ENCODE results near the gene CABLES2. TPM values are rescaled to one million over a fixed set of nuclear protein-coding genes. Genes with fewer than 3 reads are reported as not detected.

CABLES2 gene
- total RNA-seq, 4 donors from 2014 or later = 2.0 to 3.8 (median 2.2) TPM

DNA sequence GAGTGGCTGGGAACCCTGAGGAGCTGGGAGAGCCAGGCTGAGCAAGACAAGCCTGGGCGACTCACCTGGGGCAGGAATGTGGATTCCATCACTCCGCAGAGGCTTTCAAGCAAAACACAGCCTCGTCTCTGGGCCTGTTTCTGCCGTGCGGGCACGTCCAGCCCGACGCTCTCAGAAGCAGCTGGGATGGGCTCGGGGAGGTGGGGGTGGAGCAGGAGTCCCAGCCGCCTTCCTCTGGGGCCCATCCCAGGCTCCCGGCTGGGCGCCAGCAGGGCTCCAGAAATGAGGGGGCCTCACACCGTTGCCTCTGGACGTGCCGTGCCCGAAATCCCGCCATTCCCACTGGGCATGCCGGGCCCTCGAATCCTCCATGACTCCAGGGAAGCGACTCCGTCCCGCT is 28.9 kb downstream of the CABLES2 start:
- peaks cover 0 to 5% (median 0%) of the 10 kb centered on the region in 4 donors for H3K27me3 ChIP-seq
- H3K27ac ChIP-seq = peak overlapping the region; percentile 85 to 95 (median 91)
- peak overlapping the region in 3 of 4 donors; percentile 1 to 41 (median 17) for H3K4me3 ChIP-seq
- peaks cover 0 to 5% (median 0%) of the 10 kb centered on the region in 3 donors for H3K36me3 ChIP-seq
- TF ChIP-seq POLR2A (IDR thresholded peaks at IDR 0.05) = peak in 1 of 4 donors; percentile 26
- TF ChIP-seq, protein P1, sequence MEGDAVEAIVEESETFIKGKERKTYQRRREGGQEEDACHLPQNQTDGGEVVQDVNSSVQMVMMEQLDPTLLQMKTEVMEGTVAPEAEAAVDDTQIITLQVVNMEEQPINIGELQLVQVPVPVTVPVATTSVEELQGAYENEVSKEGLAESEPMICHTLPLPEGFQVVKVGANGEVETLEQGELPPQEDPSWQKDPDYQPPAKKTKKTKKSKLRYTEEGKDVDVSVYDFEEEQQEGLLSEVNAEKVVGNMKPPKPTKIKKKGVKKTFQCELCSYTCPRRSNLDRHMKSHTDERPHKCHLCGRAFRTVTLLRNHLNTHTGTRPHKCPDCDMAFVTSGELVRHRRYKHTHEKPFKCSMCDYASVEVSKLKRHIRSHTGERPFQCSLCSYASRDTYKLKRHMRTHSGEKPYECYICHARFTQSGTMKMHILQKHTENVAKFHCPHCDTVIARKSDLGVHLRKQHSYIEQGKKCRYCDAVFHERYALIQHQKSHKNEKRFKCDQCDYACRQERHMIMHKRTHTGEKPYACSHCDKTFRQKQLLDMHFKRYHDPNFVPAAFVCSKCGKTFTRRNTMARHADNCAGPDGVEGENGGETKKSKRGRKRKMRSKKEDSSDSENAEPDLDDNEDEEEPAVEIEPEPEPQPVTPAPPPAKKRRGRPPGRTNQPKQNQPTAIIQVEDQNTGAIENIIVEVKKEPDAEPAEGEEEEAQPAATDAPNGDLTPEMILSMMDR (IDR thresholded peaks at IDR 0.05) = no peak
- H3K4me1 ChIP-seq = peaks cover 47 to 92% (median 72%) of the 10 kb centered on the region in 3 donors
- WGBS, 2 donors = 17% methylated on average over 6 of the region's 22 CpGs; no CpG with 5 or more reads in 1 of the 2 donors
- no peak for DNase-seq
- no peaks in the 10 kb centered on the region for H3K9me3 ChIP-seq
- intact Hi-C loops (cut with DNase I) = no loop called here

DNA sequence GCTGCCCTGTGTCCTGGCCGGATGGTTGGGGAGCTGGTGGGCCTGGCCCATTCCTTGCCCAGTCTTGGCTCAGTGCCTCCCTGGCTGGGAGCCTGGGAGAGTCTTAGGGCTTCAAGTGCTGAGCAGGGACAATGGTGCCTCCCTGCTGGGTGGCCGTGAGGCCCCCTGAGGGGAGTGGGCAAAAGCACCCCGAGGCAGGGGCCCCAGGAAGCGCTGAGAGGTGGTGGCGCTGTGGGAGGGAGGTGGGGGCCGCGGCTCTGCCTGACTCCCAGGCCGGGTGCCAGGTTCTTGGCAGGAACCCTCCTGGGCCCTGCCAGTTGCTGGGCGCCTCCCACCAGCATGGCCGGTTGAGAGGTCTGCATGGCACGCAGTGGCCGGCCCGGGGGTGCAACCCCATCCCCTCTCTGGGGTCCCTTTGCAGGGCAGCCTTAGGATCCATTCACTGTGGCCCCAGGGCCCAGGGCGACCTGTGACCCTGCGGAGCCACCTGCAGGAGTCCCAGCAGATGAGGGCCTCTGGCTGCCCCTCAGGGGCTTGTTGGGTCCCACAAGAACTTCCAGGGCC is 29.4 kb downstream of the CABLES2 start:
- H3K27me3 ChIP-seq = peaks cover 0 to 6% (median 0%) of the 10 kb centered on the region in 4 donors
- peaks cover 0 to 5% (median 0%) of the 10 kb centered on the region in 3 donors for H3K36me3 ChIP-seq
- H3K4me3 ChIP-seq = peak overlapping the region in 3 of 4 donors; percentile 1 to 41 (median 17)
- H3K9me3 ChIP-seq = no peaks in the 10 kb centered on the region
- peaks cover 47 to 90% (median 72%) of the 10 kb centered on the region in 3 donors for H3K4me1 ChIP-seq
- no CpG with 5 or more reads among the region's 15 CpGs for WGBS, 2 donors
- intact Hi-C loops (cut with DNase I) = no loop called here
- TF ChIP-seq, protein P1 (IDR thresholded peaks at IDR 0.05) = no peak
- no peak for TF ChIP-seq POLR2A (IDR thresholded peaks at IDR 0.05)
- no peak for DNase-seq
- peak overlapping the region; percentile 85 to 95 (median 91) for H3K27ac ChIP-seq

DNA sequence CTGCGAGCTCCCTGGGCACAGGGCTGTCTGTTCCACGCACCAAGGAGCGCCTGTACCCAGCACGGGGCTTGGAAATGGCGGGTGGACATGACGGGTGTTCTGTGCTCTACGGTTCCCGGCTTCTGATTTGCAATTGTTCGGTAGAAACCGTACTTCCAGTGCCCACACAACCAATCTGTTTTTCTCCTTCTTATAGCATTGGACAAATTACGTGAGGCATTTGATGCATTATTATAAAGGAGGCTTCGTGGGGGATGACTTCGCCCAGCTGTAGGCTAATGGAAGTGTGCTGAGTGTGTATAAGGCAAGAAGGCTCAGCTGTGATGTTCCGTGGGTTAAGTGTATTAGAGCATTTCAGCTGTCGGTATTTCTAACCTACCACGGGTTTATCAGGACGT is 30.0 kb downstream of the CABLES2 start:
- no peak for TF ChIP-seq POLR2A (IDR thresholded peaks at IDR 0.05)
- TF ChIP-seq, protein P1 (IDR thresholded peaks at IDR 0.05) = no peak
- peaks cover 47 to 90% (median 68%) of the 10 kb centered on the region in 3 donors for H3K4me1 ChIP-seq
- WGBS, 2 donors = 51 to 55% methylated on average over 10 to 16 of the region's 17 CpGs

DNA sequence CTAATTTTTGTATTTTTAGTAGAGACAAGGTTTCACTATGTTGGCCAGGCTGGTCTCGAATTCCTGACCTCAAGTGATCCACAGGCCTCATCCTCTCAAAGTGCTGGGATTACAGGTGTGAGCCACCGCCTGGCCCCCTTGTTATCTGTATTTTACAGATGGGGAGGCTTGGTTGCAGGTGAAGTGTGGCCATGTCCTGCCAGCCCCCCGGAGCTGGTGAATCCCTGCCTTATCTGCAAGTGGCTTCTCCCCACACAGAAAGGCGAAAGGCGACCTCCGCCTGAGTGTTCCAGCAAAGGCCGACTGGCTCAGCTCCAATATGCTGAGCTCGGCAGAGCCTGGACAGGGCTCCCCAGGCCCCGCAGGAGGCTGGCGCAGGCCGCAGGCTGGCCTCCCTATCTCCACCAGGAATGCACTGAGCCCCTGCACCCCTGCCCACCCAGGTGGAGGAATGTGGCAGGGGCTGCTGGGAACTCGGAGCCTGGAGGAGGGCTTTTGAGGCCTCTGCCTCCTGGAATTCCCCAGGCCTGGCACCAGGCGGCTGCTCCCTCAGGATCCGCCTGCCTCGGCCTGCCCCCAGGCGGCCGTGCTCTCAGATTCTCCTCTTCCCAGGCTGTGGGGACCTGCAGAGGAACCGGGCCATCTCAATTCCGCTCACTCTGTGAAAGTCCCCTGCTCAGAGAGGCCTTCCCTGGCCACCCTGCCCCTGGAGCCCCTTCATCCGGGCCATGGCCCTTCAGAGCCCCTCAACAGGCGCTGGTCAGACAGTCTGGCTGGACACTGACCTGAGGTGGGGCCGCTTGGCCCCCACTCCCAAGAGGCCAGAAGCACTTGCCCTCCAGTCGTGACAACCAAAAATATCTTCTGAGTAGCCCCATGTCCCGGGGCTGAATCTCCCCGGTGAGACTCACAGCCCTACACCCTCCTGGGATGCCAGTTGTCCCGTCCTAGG is 30.7 kb downstream of the CABLES2 start:
- WGBS, 2 donors = 53 to 68% methylated on average over 3 to 4 of the region's 26 CpGs
- TF ChIP-seq POLR2A (IDR thresholded peaks at IDR 0.05) = no peak
- TF ChIP-seq, protein P1 (IDR thresholded peaks at IDR 0.05) = peak in 4 of 6 experiments; percentile 36 to 60 (median 54)
- intact Hi-C loops (cut with DNase I) = no loop called here
- Histone ChIP-seq H3K4me3 (no peak overlapping the region), H3K4me1 (peaks cover 47 to 90% (median 64%) of the 10 kb centered on the region in 3 donors), H3K36me3 (no peaks in the 10 kb centered on the region), H3K9me3 (no peaks in the 10 kb centered on the region), H3K27me3 (peaks cover 0 to 9% (median 0%) of the 10 kb centered on the region in 4 donors), H3K27ac (peak overlapping the region; percentile 85 to 95 (median 91))
- DNase-seq = no peak

More for the DNA sequence above, 30.0 kb downstream of the CABLES2 start:
- Histone ChIP-seq H3K27ac (peak overlapping the region; percentile 85 to 95 (median 91)), H3K27me3 (peaks cover 0 to 9% (median 0%) of the 10 kb centered on the region in 4 donors), H3K9me3 (no peaks in the 10 kb centered on the region), H3K4me3 (no peak overlapping the region), H3K36me3 (peaks cover 0 to 2% (median 0%) of the 10 kb centered on the region in 3 donors)
- no peak for DNase-seq
- intact Hi-C loops (cut with DNase I) = no loop called here
